CD4-positive, alpha-beta memory T cell (primary cell): Measurements from ENCODE around the gene OR2A7. TPM values are rescaled to one million over a fixed set of nuclear protein-coding genes. Genes with fewer than 3 reads are reported as not detected.
"Not testable (repeated sequence)": the region's sequence is repeated elsewhere in the genome, so short reads cannot be mapped to it uniquely, and the experiment has no call there.

ENCODE experiments used
- CTCF ChIA-PET: fragments of 350-600 bp; sonication (Branson Sonifier 250); formaldehyde crosslinking; loops from one replicate; lab custom pipeline; 2021; ENCODE audit warnings: inconsistent platforms; ENCODE audit not compliant: partially characterized antibody; lab: Charles Lee
- POLR2A ChIA-PET: fragments of 350-600 bp; sonication (Branson Sonifier 250); formaldehyde crosslinking; loops from one replicate; lab custom pipeline; 2021; ENCODE audit not compliant: partially characterized antibody; lab: Charles Lee
- DNase-seq, 5 donors: peaks; one replicate each; pipeline versions ENCODE4 v3.0.0 to v3.0.0-alpha.2; 2020 to 2022; ENCODE audit warnings: mixed read lengths in 1 of 5
- H3K27ac ChIP-seq: one replicate; pipeline ENCODE4 v1.7.0; 2013; ENCODE audit warnings: low read depth, low read length
- H3K27me3 ChIP-seq: 2 replicates; pipeline ENCODE4 v1.7.0; 2013; ENCODE audit warnings: mild to moderate bottlenecking, low read length, moderate library complexity; ENCODE audit not compliant: insufficient read depth
- H3K36me3 ChIP-seq: 2 replicates; pipeline ENCODE4 v1.7.0; 2013; ENCODE audit warnings: mild to moderate bottlenecking, low read length, moderate library complexity; ENCODE audit not compliant: insufficient read depth
- H3K4me1 ChIP-seq: 2 replicates; pipeline ENCODE4 v1.7.0; 2013; ENCODE audit warnings: mild to moderate bottlenecking, low read length, moderate library complexity; ENCODE audit not compliant: insufficient read depth
- H3K4me3 ChIP-seq, 2 donors: one replicate each; pipeline ENCODE4 v1.7.0; 2013; ENCODE audit warnings: low read length in 2 of 2, mild to moderate bottlenecking in 1 of 2
- H3K9me3 ChIP-seq, 2 donors: one replicate each; pipeline ENCODE4 v1.7.0; 2013; ENCODE audit warnings: low read length in 2 of 2, control low read depth in 1 of 2; ENCODE audit not compliant: control insufficient read depth in 1 of 2
- H3K27ac Mint-ChIP-seq, 7 donors: one replicate each; pipeline ENCODE4 v1.8.0; 2020 to 2021; ENCODE audit warnings: mixed read lengths in 7 of 7, mild to moderate bottlenecking in 6 of 7, inconsistent platforms in 3 of 7, moderate library complexity in 3 of 7
- H3K27me3 Mint-ChIP-seq, 2 donors: one replicate each; pipeline ENCODE4 v1.8.0; 2020 to 2021; ENCODE audit warnings: mixed read lengths in 2 of 2
- H3K36me3 Mint-ChIP-seq, 2 donors: one replicate each; pipeline ENCODE4 v1.8.0; 2020 to 2021; ENCODE audit warnings: mixed read lengths in 2 of 2, inconsistent platforms in 1 of 2, mild to moderate bottlenecking in 1 of 2
- H3K4me1 Mint-ChIP-seq, 4 donors: one replicate each; pipeline ENCODE4 v1.8.0; 2020 to 2021; ENCODE audit warnings: mixed read lengths in 4 of 4, mild to moderate bottlenecking in 1 of 4
- H3K4me3 Mint-ChIP-seq, 8 donors: one replicate each; pipeline ENCODE4 v1.8.0; 2020 to 2021; ENCODE audit warnings: mixed read lengths in 8 of 8, mild to moderate bottlenecking in 7 of 8, moderate library complexity in 6 of 8, inconsistent platforms in 3 of 8
- H3K9me3 Mint-ChIP-seq, 8 donors: one replicate each; pipeline ENCODE4 v1.8.0; 2020 to 2021; ENCODE audit warnings: mixed read lengths in 8 of 8, mild to moderate bottlenecking in 5 of 8, inconsistent platforms in 3 of 8, moderate library complexity in 1 of 8
- intact Hi-C: fragments of 100-400 bp; cut with micrococcal nuclease; formaldehyde crosslinking; loops from one replicate; pipeline ENCODE4 v1.15.1; 2023
- polyA plus RNA-seq, 2 donors: library from polyadenylated mRNA; unstranded; fragments of 300-500 nt; fragmentation: Illumina TruSeq; gene quantifications; one replicate each; pipeline ENCODE4 v1.2.3, GENCODE V29; 2021
- total RNA-seq, 2 experiments: library from RNA; stranded (reverse); gene quantifications; one replicate each; pipeline ENCODE4 v1.2.3, GENCODE V29; 2021

The OR2A7 gene
- total and polyA plus RNA-seq, 4 experiments from 2014 or later: 0.76 to 4.0 (median 3.9) TPM; not detected in 1

GRCh38 chr7:144280010-144280409, 15.4 kb upstream of the OR2A7 start:
- H3K9me3 Mint-ChIP-seq, H3K27me3 ChIP-seq, H3K27ac ChIP-seq, POLR2A ChIA-PET, H3K36me3 Mint-ChIP-seq, H3K27me3 Mint-ChIP-seq, H3K4me3 ChIP-seq, CTCF ChIA-PET, H3K27ac Mint-ChIP-seq, H3K36me3 ChIP-seq, DNase-seq, intact Hi-C loops, H3K4me3 Mint-ChIP-seq, H3K9me3 ChIP-seq, H3K4me1 ChIP-seq, H3K4me1 Mint-ChIP-seq: not testable (repeated sequence)

- H3K4me3 Mint-ChIP-seq, H3K27ac ChIP-seq, H3K27ac Mint-ChIP-seq, H3K36me3 ChIP-seq, H3K4me1 ChIP-seq, DNase-seq, POLR2A ChIA-PET, CTCF ChIA-PET, intact Hi-C loops, H3K4me3 ChIP-seq, H3K36me3 Mint-ChIP-seq, H3K27me3 Mint-ChIP-seq, H3K27me3 ChIP-seq, H3K4me1 Mint-ChIP-seq, H3K9me3 ChIP-seq, H3K9me3 Mint-ChIP-seq: not testable (repeated sequence)
These were observed 10.7 kb upstream of the OR2A7 start for GRCh38 chr7:144275281-144275680.

- H3K36me3 Mint-ChIP-seq, H3K9me3 Mint-ChIP-seq, POLR2A ChIA-PET, H3K4me1 ChIP-seq, intact Hi-C loops, H3K27ac Mint-ChIP-seq, CTCF ChIA-PET, H3K36me3 ChIP-seq, DNase-seq, H3K4me3 Mint-ChIP-seq, H3K27me3 ChIP-seq, H3K27ac ChIP-seq, H3K4me3 ChIP-seq, H3K9me3 ChIP-seq, H3K4me1 Mint-ChIP-seq, H3K27me3 Mint-ChIP-seq: not testable (repeated sequence)
These were observed 4.6 kb upstream of the OR2A7 start, which contains the start of gene CTAGE8 for GRCh38 chr7:144269188-144269587. CTAGE8 (minus strand) TSS chr7:144269288; CDS start chr7:144269250, 38 bp downstream.

GRCh38 chr7:144262128-144262527, 2.5 kb downstream of the OR2A7 start:
- H3K9me3 Mint-ChIP-seq, H3K27ac Mint-ChIP-seq, H3K4me3 Mint-ChIP-seq, H3K27me3 ChIP-seq, H3K4me1 ChIP-seq, H3K27me3 Mint-ChIP-seq, H3K4me1 Mint-ChIP-seq, POLR2A ChIA-PET, H3K36me3 ChIP-seq, H3K9me3 ChIP-seq, H3K27ac ChIP-seq, H3K36me3 Mint-ChIP-seq, CTCF ChIA-PET, DNase-seq, H3K4me3 ChIP-seq, intact Hi-C loops: not testable (repeated sequence)

- CTCF ChIA-PET, POLR2A ChIA-PET: not testable (repeated sequence)
These were observed 5.5 kb downstream of the OR2A7 start for GRCh38 chr7:144259067-144259466.

GRCh38 chr7:144256112-144256511, 8.5 kb downstream of the OR2A7 start:
- POLR2A ChIA-PET: no interaction called here
- Mint-ChIP-seq H3K4me1 (no peaks in the 10 kb centered on the region), H3K27me3 (no peaks in the 10 kb centered on the region), H3K27ac (no peak overlapping the region), H3K4me3 (no peak overlapping the region), H3K36me3 (no peaks in the 10 kb centered on the region), H3K9me3 (no peaks in the 10 kb centered on the region)
- H3K36me3 ChIP-seq: no peaks in the 10 kb centered on the region
- H3K4me1 ChIP-seq: no peaks in the 10 kb centered on the region
- no peak for DNase-seq
- CTCF ChIA-PET: interaction anchor here (1.1 kb wide), 1 partner anchor 136 kb away, joined by 5 read pairs; no protein-coding TSS in a partner anchor
- no peaks in the 10 kb centered on the region for H3K27me3 ChIP-seq
- H3K9me3 ChIP-seq: no peaks in the 10 kb centered on the region
- H3K4me3 ChIP-seq: no peak overlapping the region
- no peak overlapping the region for H3K27ac ChIP-seq
- intact Hi-C loops: no loop called here

More at GRCh38 chr7:144259067-144259466, 5.5 kb downstream of the OR2A7 start:
- H3K9me3 ChIP-seq, H3K36me3 ChIP-seq, H3K27ac ChIP-seq, H3K27ac Mint-ChIP-seq, H3K9me3 Mint-ChIP-seq, H3K27me3 Mint-ChIP-seq, H3K36me3 Mint-ChIP-seq, H3K4me3 Mint-ChIP-seq, DNase-seq, H3K27me3 ChIP-seq, H3K4me1 ChIP-seq, H3K4me1 Mint-ChIP-seq, H3K4me3 ChIP-seq, intact Hi-C loops: not testable (repeated sequence)

GRCh38 chr7:144255471-144255897, 9.1 kb downstream of the OR2A7 start:
- Mint-ChIP-seq H3K4me3 (no peak overlapping the region), H3K27me3 (no peaks in the 10 kb centered on the region), H3K4me1 (no peaks in the 10 kb centered on the region), H3K36me3 (no peaks in the 10 kb centered on the region), H3K9me3 (no peaks in the 10 kb centered on the region), H3K27ac (peak overlapping the region in 2 of 7 donors; percentile 4 to 43)
- no peaks in the 10 kb centered on the region for H3K9me3 ChIP-seq
- DNase-seq: no peak
- H3K36me3 ChIP-seq: no peaks in the 10 kb centered on the region
- H3K4me1 ChIP-seq: no peaks in the 10 kb centered on the region
- no peak overlapping the region for H3K4me3 ChIP-seq
- no peaks in the 10 kb centered on the region for H3K27me3 ChIP-seq
- CTCF ChIA-PET: interaction anchor here (1.1 kb wide), 1 partner anchor 137 kb away, joined by 5 read pairs; no protein-coding TSS in a partner anchor
- no peak overlapping the region for H3K27ac ChIP-seq
- intact Hi-C loops: no loop called here
- POLR2A ChIA-PET: no interaction called here

- H3K27me3 Mint-ChIP-seq, H3K4me3 Mint-ChIP-seq, H3K27ac Mint-ChIP-seq, H3K36me3 Mint-ChIP-seq, H3K9me3 ChIP-seq, DNase-seq, H3K4me1 Mint-ChIP-seq, POLR2A ChIA-PET, H3K4me3 ChIP-seq, H3K36me3 ChIP-seq, intact Hi-C loops, CTCF ChIA-PET, H3K4me1 ChIP-seq, H3K27ac ChIP-seq, H3K27me3 ChIP-seq, H3K9me3 Mint-ChIP-seq: not testable (repeated sequence)
These were observed 12.3 kb downstream of the OR2A7 start for GRCh38 chr7:144252307-144252706.
